ENCODE data around the gene KRT28.

- no peak for TF ChIP-seq CTCF (conservative IDR thresholded peaks at IDR 0.05; ENCODE audit: low read length)
- TF ChIP-seq EZH2phosphoT487 (IDR thresholded peaks at IDR 0.05; ENCODE audit: borderline replicate concordance), result no peak
These were observed 10.1 kb upstream of the KRT28 start for GRCh38 chr17:40809721-40810421.
